ENCODE data around the gene CFAP45. TPM values are rescaled to one million over a fixed set of nuclear protein-coding genes. Genes with fewer than 3 reads are reported as not detected.

CFAP45 gene
- total and polyA plus RNA-seq, 2 of the 8 experiments (the other 6 are each of a cell fraction or from before 2014, with no cell fraction given): 0.05 TPM; not detected in 1

DNA sequence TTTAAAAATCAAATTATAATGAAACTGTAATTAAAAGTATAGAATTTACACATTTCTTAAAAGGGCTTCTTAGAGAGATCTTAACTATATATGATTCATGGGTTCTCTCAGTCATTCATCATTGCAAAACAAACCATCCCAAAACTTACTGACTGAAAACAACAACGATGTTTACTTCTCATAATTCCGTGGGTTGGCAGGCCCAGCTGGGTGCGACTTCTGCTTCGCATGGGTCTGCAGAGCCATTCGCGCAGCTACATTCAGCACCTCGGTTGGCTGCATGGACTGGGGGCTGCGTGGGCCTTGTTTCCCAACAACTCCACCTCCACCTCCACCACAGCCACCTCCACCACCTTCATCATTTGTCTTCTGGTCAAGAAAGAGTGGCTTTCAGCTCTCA is 69.2 kb downstream of the CFAP45 start:
- CTCF ChIA-PET (ENCODE audit: partially characterized antibody): interaction anchor here (0.9 to 11.2 kb wide), 17 partner anchors 9 to 177 kb away, joined by 3 to 175 read pairs (median 6); partner anchors contain the start of genes DUSP23 and FCRL6
- 92% methylated on average over 8 of the region's 8 CpGs; no CpG with 5 or more reads in 1 of the 2 experiments for WGBS, 2 experiments (ENCODE audit: extremely low coverage in 1 of 2, insufficient coverage in 1 of 2, insufficient read length in 1 of 2, insufficient replicate concordance in 2 of 2, low coverage in 1 of 2, low lambda C conversion rate in 2 of 2, missing lambda C conversion rate in 1 of 2)
- H3K18ac ChIP-seq (ENCODE audit: extremely low read depth, low read length): no peak overlapping the region
- TF ChIP-seq EGR1 (IDR thresholded peaks at IDR 0.05; ENCODE audit: borderline replicate concordance, low read depth, low read length) (no peak), YY1 (IDR thresholded peaks at IDR 0.05; ENCODE audit: low read depth, low read length) (no peak), ATF2 (IDR thresholded peaks at IDR 0.05; ENCODE audit: low read length) (no peak), HDAC6 (IDR thresholded peaks at IDR 0.05; ENCODE audit: low read depth, low read length) (no peak), TBP (IDR thresholded peaks at IDR 0.05; ENCODE audit: low read depth, low read length) (no peak), RFX5 (IDR thresholded peaks at IDR 0.05; ENCODE audit: borderline replicate concordance, low read depth, low read length) (no peak), GTF2F1 (IDR thresholded peaks at IDR 0.05; ENCODE audit: borderline replicate concordance, low read depth, low read length) (no peak), HDAC2 (IDR thresholded peaks at IDR 0.05; ENCODE audit: borderline replicate concordance in 1 of 2, low read depth in 2 of 2, low read length in 2 of 2) (no peak), MAFK (IDR thresholded peaks at IDR 0.05; ENCODE audit: low read depth, low read length) (no peak), TCF12 (IDR thresholded peaks at IDR 0.05; ENCODE audit: low read depth, low read length) (no peak), JUN (IDR thresholded peaks at IDR 0.05; ENCODE audit: low read depth, low read length) (no peak), BCL11A (IDR thresholded peaks at IDR 0.05; ENCODE audit: low read depth in 2 of 2, low read length in 2 of 2) (no peak), TAF1 (IDR thresholded peaks at IDR 0.05; ENCODE audit: low read depth, low read length) (no peak)

More for the DNA sequence above, 69.2 kb downstream of the CFAP45 start:
- H3K14ac ChIP-seq (ENCODE audit: insufficient read length): no peak overlapping the region
- no peak overlapping the region for H3K4ac ChIP-seq (replicated peaks; ENCODE audit: insufficient read length, low read depth, low read length)
- H3K27ac ChIP-seq (ENCODE audit: low read depth, low read length): no peak overlapping the region
- H3K4me3 ChIP-seq (ENCODE audit: extremely low read depth in 1 of 4, insufficient read depth in 2 of 4, low read depth in 3 of 4, low read length in 4 of 4): no peak overlapping the region
- no peaks in the 10 kb centered on the region for H3K79me1 ChIP-seq (ENCODE audit: low read depth, low read length)
- no peak overlapping the region for H3K4me2 ChIP-seq (ENCODE audit: insufficient read depth in 1 of 2, low read depth in 2 of 2, low read length in 2 of 2)
- H2BK5ac ChIP-seq (ENCODE audit: low read depth, low read length): no peak overlapping the region
- H2BK12ac ChIP-seq (ENCODE audit: low read depth, low read length): no peak overlapping the region
- no peak overlapping the region for H2BK20ac ChIP-seq (ENCODE audit: low read length)
- no peaks in the 10 kb centered on the region for H3K36me3 ChIP-seq (ENCODE audit: control insufficient read depth in 2 of 4, insufficient read depth in 4 of 4, low read length in 3 of 4)
- POLR2A ChIA-PET (ENCODE audit: partially characterized antibody): no interaction called here
- H2BK120ac ChIP-seq (replicated peaks; ENCODE audit: low read depth, low read length): no peak overlapping the region
- peaks cover 0 to 4% (median 2%) of the 10 kb centered on the region in 4 experiments; a peak in 1 of 7 replicates for H3K4me1 ChIP-seq (replicated peaks in 1 of 4; ENCODE audit: control insufficient read depth in 3 of 4, insufficient read depth in 4 of 4, low read length in 3 of 4)
- H3K9me3 ChIP-seq (ENCODE audit: insufficient read depth in 2 of 2, low read depth in 1 of 2, low read length in 1 of 2): no peaks in the 10 kb centered on the region
- no peaks in the 10 kb centered on the region for H4K20me1 ChIP-seq (replicated peaks in 1 of 2; ENCODE audit: control insufficient read depth in 1 of 2, insufficient read depth in 2 of 2, low read length in 2 of 2)
- H3K23me2 ChIP-seq (ENCODE audit: low read depth, low read length): no peaks in the 10 kb centered on the region
- DNase-seq (ENCODE audit: low read depth in 1 of 2, low spot score in 2 of 2) (no peak), FAIRE-seq (no peak)
- no peak overlapping the region for H4K5ac ChIP-seq (ENCODE audit: insufficient read length, low read depth, low read length)
- H3K56ac ChIP-seq (replicated peaks; ENCODE audit: insufficient read length, low read depth, low read length): no peak overlapping the region
- no peak overlapping the region for H3K23ac ChIP-seq (ENCODE audit: insufficient read length)
- H4K8ac ChIP-seq (ENCODE audit: extremely low read depth, insufficient read depth, low read length): no peak overlapping the region; the same call in 1 of the 2 replicates
- H2AK5ac ChIP-seq (ENCODE audit: low read depth, low read length): no peak overlapping the region
- no peak overlapping the region for H2AFZ ChIP-seq (ENCODE audit: low read length)
- no peak overlapping the region for H2BK15ac ChIP-seq (ENCODE audit: low read length)
- no peak overlapping the region for H4K91ac ChIP-seq (replicated peaks; ENCODE audit: insufficient read length, low read length)
- H3K27me3 ChIP-seq (replicated peaks in 1 of 4; ENCODE audit: control insufficient read depth in 3 of 4, extremely low read depth in 1 of 4, insufficient read depth in 3 of 4, low read length in 3 of 4): peaks cover 0 to 15% (median 3%) of the 10 kb centered on the region in 4 experiments; a peak in 6 of 7 replicates
- no peak overlapping the region for H3K9ac ChIP-seq (replicated peaks in 1 of 4; ENCODE audit: extremely low read depth in 1 of 4, low read depth in 3 of 4, low read length in 3 of 4)
- no peaks in the 10 kb centered on the region for H3K79me2 ChIP-seq (ENCODE audit: control insufficient read depth in 1 of 2, insufficient read depth in 2 of 2, low read length in 2 of 2)

Measured in H1 (cell line).